Measurements from ENCODE around the gene VAPB. TPM values are rescaled to one million over a fixed set of nuclear protein-coding genes. Genes with fewer than 3 reads are reported as not detected.

VAPB gene
- polyA plus RNA-seq, 1 donor from 2014 or later: 32.5 TPM

DNA sequence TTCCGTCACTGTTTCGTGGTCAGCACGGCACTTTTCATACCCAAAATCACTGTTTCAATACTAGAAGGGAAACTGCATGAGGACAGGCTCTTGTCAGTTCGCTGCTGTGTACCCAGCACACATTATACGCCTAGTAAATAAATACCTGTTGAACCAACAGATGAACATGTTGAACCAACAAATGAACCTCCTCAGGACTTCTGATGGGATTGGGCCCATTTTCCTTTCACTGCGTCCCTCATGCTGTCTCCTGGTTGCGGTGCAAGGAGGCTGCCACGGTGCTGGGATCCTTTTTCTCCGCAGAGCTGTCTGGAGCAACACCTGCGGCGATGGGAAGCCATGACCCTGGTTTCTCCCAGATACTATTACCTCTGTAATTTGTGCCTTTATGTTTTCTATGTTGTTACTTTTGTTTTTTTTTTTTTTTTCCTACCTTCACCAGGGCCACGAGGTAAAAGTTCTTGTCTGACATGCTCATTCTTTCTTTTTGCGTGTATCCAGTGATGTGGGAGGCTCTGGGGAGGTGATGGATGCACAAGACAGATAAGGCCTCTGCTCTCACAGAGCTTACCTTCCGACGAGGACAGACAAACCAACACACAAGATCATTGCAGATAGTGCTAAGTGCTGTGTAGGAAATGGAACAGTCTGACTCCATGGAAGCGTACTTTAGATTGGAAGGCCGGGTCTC is 1.1 kb downstream of the VAPB start:
- Histone ChIP-seq H3F3A (ENCODE audit: insufficient read depth, low read length, poor library complexity, severe bottlenecking) (peaks cover 3% of the 10 kb centered on the region), H3K36me3 (ENCODE audit: insufficient read depth, low read length) (no peaks in the 10 kb centered on the region), H3K9me2 (ENCODE audit: insufficient read depth, low read length) (no peaks in the 10 kb centered on the region), H4K20me1 (ENCODE audit: insufficient read depth) (no peaks in the 10 kb centered on the region), H3K27me3 (ENCODE audit: insufficient read depth, low read depth, low read length) (no peaks in the 10 kb centered on the region), H3K79me2 (replicated peaks; ENCODE audit: insufficient read depth, low read length) (peaks cover 53% of the 10 kb centered on the region), H3K9me3 (ENCODE audit: low read length) (no peaks in the 10 kb centered on the region), H2AFZ (ENCODE audit: low read depth, low read length) (peak overlapping the region; percentile 73), H3K4me2 (ENCODE audit: low read length) (peak overlapping the region; percentile 84), H3K27ac (ENCODE audit: low read length) (peak overlapping the region; percentile 83), H3K4me3 (ENCODE audit: low read length) (peak overlapping the region; percentile 83), H3K9ac (ENCODE audit: low read length) (peak overlapping the region; percentile 91)
- TF ChIP-seq, protein P1, sequence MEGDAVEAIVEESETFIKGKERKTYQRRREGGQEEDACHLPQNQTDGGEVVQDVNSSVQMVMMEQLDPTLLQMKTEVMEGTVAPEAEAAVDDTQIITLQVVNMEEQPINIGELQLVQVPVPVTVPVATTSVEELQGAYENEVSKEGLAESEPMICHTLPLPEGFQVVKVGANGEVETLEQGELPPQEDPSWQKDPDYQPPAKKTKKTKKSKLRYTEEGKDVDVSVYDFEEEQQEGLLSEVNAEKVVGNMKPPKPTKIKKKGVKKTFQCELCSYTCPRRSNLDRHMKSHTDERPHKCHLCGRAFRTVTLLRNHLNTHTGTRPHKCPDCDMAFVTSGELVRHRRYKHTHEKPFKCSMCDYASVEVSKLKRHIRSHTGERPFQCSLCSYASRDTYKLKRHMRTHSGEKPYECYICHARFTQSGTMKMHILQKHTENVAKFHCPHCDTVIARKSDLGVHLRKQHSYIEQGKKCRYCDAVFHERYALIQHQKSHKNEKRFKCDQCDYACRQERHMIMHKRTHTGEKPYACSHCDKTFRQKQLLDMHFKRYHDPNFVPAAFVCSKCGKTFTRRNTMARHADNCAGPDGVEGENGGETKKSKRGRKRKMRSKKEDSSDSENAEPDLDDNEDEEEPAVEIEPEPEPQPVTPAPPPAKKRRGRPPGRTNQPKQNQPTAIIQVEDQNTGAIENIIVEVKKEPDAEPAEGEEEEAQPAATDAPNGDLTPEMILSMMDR (IDR thresholded peaks at IDR 0.05; ENCODE audit: poor library complexity, severe bottlenecking): no peak
- no peak for TF ChIP-seq TAF1 (IDR thresholded peaks at IDR 0.05; ENCODE audit: low read depth)
- TF ChIP-seq, protein P2, sequence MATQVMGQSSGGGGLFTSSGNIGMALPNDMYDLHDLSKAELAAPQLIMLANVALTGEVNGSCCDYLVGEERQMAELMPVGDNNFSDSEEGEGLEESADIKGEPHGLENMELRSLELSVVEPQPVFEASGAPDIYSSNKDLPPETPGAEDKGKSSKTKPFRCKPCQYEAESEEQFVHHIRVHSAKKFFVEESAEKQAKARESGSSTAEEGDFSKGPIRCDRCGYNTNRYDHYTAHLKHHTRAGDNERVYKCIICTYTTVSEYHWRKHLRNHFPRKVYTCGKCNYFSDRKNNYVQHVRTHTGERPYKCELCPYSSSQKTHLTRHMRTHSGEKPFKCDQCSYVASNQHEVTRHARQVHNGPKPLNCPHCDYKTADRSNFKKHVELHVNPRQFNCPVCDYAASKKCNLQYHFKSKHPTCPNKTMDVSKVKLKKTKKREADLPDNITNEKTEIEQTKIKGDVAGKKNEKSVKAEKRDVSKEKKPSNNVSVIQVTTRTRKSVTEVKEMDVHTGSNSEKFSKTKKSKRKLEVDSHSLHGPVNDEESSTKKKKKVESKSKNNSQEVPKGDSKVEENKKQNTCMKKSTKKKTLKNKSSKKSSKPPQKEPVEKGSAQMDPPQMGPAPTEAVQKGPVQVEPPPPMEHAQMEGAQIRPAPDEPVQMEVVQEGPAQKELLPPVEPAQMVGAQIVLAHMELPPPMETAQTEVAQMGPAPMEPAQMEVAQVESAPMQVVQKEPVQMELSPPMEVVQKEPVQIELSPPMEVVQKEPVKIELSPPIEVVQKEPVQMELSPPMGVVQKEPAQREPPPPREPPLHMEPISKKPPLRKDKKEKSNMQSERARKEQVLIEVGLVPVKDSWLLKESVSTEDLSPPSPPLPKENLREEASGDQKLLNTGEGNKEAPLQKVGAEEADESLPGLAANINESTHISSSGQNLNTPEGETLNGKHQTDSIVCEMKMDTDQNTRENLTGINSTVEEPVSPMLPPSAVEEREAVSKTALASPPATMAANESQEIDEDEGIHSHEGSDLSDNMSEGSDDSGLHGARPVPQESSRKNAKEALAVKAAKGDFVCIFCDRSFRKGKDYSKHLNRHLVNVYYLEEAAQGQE (IDR thresholded peaks at IDR 0.05; ENCODE audit: borderline replicate concordance): no peak
- no peak for TF ChIP-seq SMC3 (conservative IDR thresholded peaks at IDR 0.05; ENCODE audit: poor library complexity)
- TF ChIP-seq MXI1 (conservative IDR thresholded peaks at IDR 0.05; ENCODE audit: poor library complexity, severe bottlenecking): no peak
- no peak for TF ChIP-seq POLR2AphosphoS5 (IDR thresholded peaks at IDR 0.05)
- TF ChIP-seq EZH2 (IDR thresholded peaks at IDR 0.05; ENCODE audit: borderline replicate concordance, insufficient read depth, low read length, poor library complexity, severe bottlenecking): no peak
- TF ChIP-seq RAD21 (conservative IDR thresholded peaks at IDR 0.05): no peak
- TF ChIP-seq EP300 (conservative IDR thresholded peaks at IDR 0.05; ENCODE audit: poor library complexity, severe bottlenecking): no peak

DNA sequence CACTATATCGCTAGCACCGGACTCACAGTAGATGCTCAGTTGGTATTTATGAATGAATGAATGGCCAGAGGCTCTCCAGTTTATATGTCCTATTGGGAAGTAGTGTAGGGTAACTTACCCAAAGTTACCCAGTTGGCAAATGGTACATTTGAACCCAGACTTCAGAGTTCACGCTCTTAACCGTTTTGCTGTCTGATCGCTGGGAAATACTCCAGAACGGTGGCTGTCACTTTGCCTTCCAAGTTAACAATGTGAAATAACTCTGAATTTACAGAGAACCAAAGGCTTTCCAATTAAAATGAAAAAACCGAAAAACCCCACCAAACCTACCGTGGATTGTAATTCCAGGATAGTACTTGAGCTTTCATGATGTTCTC is 1.6 kb downstream of the VAPB start:
- no peaks in the 10 kb centered on the region for H4K20me1 ChIP-seq (ENCODE audit: insufficient read depth)
- peak overlapping the region; percentile 84 for H3K4me2 ChIP-seq (ENCODE audit: low read length)
- H3K36me3 ChIP-seq (ENCODE audit: insufficient read depth, low read length): no peaks in the 10 kb centered on the region
- no peak overlapping the region for H2AFZ ChIP-seq (ENCODE audit: low read depth, low read length)
- H3K79me2 ChIP-seq (replicated peaks; ENCODE audit: insufficient read depth, low read length): peaks cover 57% of the 10 kb centered on the region
- no peak overlapping the region for H3K27ac ChIP-seq (ENCODE audit: low read length)
- peak overlapping the region; percentile 83 for H3K4me3 ChIP-seq (ENCODE audit: low read length)
- no peaks in the 10 kb centered on the region for H3K27me3 ChIP-seq (ENCODE audit: insufficient read depth, low read depth, low read length)
- H3K9me2 ChIP-seq (ENCODE audit: insufficient read depth, low read length): no peaks in the 10 kb centered on the region
- no peak for TF ChIP-seq POLR2AphosphoS5 (IDR thresholded peaks at IDR 0.05)
- TF ChIP-seq, protein P1 (IDR thresholded peaks at IDR 0.05; ENCODE audit: poor library complexity, severe bottlenecking): no peak
- TF ChIP-seq EP300 (conservative IDR thresholded peaks at IDR 0.05; ENCODE audit: poor library complexity, severe bottlenecking): no peak
- TF ChIP-seq MXI1 (conservative IDR thresholded peaks at IDR 0.05; ENCODE audit: poor library complexity, severe bottlenecking): no peak
- no peak for TF ChIP-seq SMC3 (conservative IDR thresholded peaks at IDR 0.05; ENCODE audit: poor library complexity)
- no peak for TF ChIP-seq TAF1 (IDR thresholded peaks at IDR 0.05; ENCODE audit: low read depth)
- TF ChIP-seq, protein P2 (IDR thresholded peaks at IDR 0.05; ENCODE audit: borderline replicate concordance): no peak
- TF ChIP-seq RAD21 (conservative IDR thresholded peaks at IDR 0.05): no peak
- TF ChIP-seq EZH2 (IDR thresholded peaks at IDR 0.05; ENCODE audit: borderline replicate concordance, insufficient read depth, low read length, poor library complexity, severe bottlenecking): no peak
- peaks cover 3% of the 10 kb centered on the region for H3F3A ChIP-seq (ENCODE audit: insufficient read depth, low read length, poor library complexity, severe bottlenecking)
- no peaks in the 10 kb centered on the region for H3K9me3 ChIP-seq (ENCODE audit: low read length)
- H3K9ac ChIP-seq (ENCODE audit: low read length): no peak overlapping the region

Data from neural cell (in vitro differentiated cells).